HG03378 (cell line): ENCODE results near the gene E2F2.

Experiments
- ATAC-seq: cut with Tn5 transposase; IDR thresholded peaks from one replicate; pipeline ENCODE4 v1.9.1; 2021; ENCODE audit warnings: mild to moderate bottlenecking, moderate library complexity; ENCODE audit not compliant: unreplicated experiment

Gene E2F2

GRCh38 chr1:23466423-23466989 lies 64.5 kb downstream of the E2F2 start:
- ATAC-seq = no peak

GRCh38 chr1:23463286-23463685 lies 67.7 kb downstream of the E2F2 start:
- no peak for ATAC-seq

DNA sequence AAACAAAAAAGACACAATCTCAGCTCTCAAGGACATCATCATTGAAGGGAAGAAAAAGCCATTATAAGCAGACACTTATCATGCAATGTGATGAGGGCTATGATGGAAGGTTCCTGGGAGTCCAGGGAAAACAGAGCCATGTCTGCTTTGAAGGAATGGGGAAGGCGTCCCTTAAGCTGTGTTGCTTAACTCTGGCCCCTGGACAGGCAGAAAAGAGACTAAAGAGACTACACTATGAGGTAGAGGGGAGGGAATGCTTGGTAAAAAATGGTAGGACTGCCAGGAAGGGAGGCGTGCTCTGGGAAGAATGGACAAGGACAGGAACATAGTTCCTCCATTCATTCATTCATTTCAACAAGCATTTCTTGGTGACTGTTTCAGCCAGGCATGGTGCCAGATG lies 68.3 kb downstream of the E2F2 start:
- ATAC-seq = no peak

- ATAC-seq = no peak
Observed at GRCh38 chr1:23461050-23461449, 70.0 kb downstream of the E2F2 start.

DNA sequence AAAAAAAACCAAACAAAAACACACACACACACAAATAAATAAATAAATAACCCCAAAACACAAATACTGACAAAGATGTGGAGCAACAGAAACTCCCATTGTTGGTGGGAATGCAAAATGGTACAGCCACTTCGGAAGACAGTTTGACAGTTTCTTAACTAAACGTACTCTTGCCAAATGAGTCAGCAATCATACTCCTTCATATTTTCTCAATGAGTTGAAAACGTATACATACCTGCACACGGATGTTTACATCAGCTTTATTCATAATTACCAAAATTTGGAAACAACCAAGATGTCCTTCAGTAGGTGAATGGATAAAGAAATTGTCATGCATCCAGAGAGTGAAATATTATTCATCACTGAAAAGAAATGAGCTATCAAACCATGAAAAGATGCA lies 70.5 kb downstream of the E2F2 start:
- no peak for ATAC-seq

DNA sequence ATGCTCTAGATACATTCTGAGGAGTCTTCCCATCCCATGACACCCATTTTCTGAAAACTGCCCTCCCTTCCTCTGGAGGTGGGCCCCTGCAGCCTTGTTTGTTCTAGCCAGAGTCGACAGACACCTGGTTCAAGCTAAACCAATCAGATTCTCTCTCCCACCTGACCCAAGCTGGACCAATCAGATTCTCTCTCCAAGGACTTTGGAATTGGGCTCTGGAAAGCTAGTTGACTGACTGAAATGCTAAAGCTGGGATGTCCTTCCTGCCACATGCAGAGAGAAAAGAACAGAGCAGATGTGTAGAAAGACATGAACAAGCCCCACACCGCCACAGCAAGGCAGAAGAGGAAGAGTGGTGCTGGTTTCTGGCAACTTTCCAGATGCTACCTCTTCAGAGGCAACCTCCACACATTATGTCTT lies 71.7 kb downstream of the E2F2 start:
- ATAC-seq = no peak
